Inflammatory macrophage treated with lipopolysaccharide for 1 hour (primary cell): Measurements from ENCODE around the gene SDF4.
"Not testable (repeated sequence)": the region's sequence is repeated elsewhere in the genome, so short reads cannot be mapped to it uniquely, and the experiment has no call there.

Experiments used
- DNase-seq, 2 donors: peaks; one replicate each; pipeline ENCODE4 v3.0.0-alpha.2; 2020 to 2022

Gene SDF4

GRCh38 chr1:1196431-1197187 lies 35.2 kb downstream of the SDF4 start:
- no peak for DNase-seq

- not testable (repeated sequence) for DNase-seq
Measured at GRCh38 chr1:1195726-1196125, 36.1 kb downstream of the SDF4 start.

- DNase-seq: no peak
Measured at GRCh38 chr1:1194723-1195122, 37.1 kb downstream of the SDF4 start.

- no peak for DNase-seq
Measured at GRCh38 chr1:1191734-1192133, 40.1 kb downstream of the SDF4 start.

- DNase-seq: peak; percentile 80 to 86
Measured at GRCh38 chr1:1189111-1189510, 42.7 kb downstream of the SDF4 start.

- DNase-seq: no peak
Measured at GRCh38 chr1:1187938-1188337, 43.9 kb downstream of the SDF4 start.

- no peak for DNase-seq
Measured at GRCh38 chr1:1185101-1185765, 46.6 kb downstream of the SDF4 start.

GRCh38 chr1:1183833-1184775 lies 47.7 kb downstream of the SDF4 start:
- DNase-seq: no peak

GRCh38 chr1:1183221-1183747 lies 48.5 kb downstream of the SDF4 start:
- DNase-seq: no peak

GRCh38 chr1:1182491-1183220 lies 49.1 kb downstream of the SDF4 start:
- DNase-seq: no peak

- no peak for DNase-seq
Measured at GRCh38 chr1:1181938-1182410, 49.8 kb downstream of the SDF4 start.

- DNase-seq: no peak
Measured at GRCh38 chr1:1181129-1181937, 50.5 kb downstream of the SDF4 start.

- DNase-seq: no peak
Measured at GRCh38 chr1:1179983-1180861, 51.6 kb downstream of the SDF4 start.

GRCh38 chr1:1179346-1179982 lies 52.3 kb downstream of the SDF4 start:
- no peak for DNase-seq

GRCh38 chr1:1178794-1179331 lies 52.9 kb downstream of the SDF4 start:
- DNase-seq: no peak

GRCh38 chr1:1177452-1178206 lies 54.2 kb downstream of the SDF4 start:
- no peak for DNase-seq

- DNase-seq: no peak
Measured at GRCh38 chr1:1176931-1177330, 54.9 kb downstream of the SDF4 start.

GRCh38 chr1:1176063-1176761 lies 55.6 kb downstream of the SDF4 start:
- not testable (repeated sequence) for DNase-seq
